ENCODE measurements around the gene UBE2R2. TPM values are rescaled to one million over a fixed set of nuclear protein-coding genes. Genes with fewer than 3 reads are reported as not detected.
"Not testable (repeated sequence)": the region's sequence is repeated elsewhere in the genome, so short reads cannot be mapped to it uniquely, and the experiment has no call there.

The UBE2R2 gene
- total and polyA plus RNA-seq, 2 experiments from 2014 or later: 35.5 to 45.6 TPM

GRCh38 chr9:33837138-33837537, 20.2 kb downstream of the UBE2R2 start:
- Histone ChIP-seq H3K4me3 (no peak overlapping the region), H3K4me1 (ENCODE audit: low read depth) (peaks cover 18% of the 10 kb centered on the region), H3K27ac (peak overlapping the region; percentile 18), H3K36me3 (no peaks in the 10 kb centered on the region), H3K27me3 (no peaks in the 10 kb centered on the region), H3K9me3 (ENCODE audit: low read depth) (no peaks in the 10 kb centered on the region)
- DNase-seq (ENCODE audit: low read depth in 1 of 2, low spot score in 1 of 2): no peak
- no peak for TF ChIP-seq CTCF (IDR thresholded peaks at IDR 0.05; ENCODE audit: low read depth, low read length)

GRCh38 chr9:33840381-33840780, 23.4 kb downstream of the UBE2R2 start:
- TF ChIP-seq CTCF (IDR thresholded peaks at IDR 0.05; ENCODE audit: low read depth, low read length): no peak
- Histone ChIP-seq H3K27ac (peak overlapping the region; percentile 58), H3K9me3 (ENCODE audit: low read depth) (no peaks in the 10 kb centered on the region), H3K4me1 (ENCODE audit: low read depth) (peaks cover 24% of the 10 kb centered on the region), H3K27me3 (no peaks in the 10 kb centered on the region), H3K4me3 (no peak overlapping the region), H3K36me3 (no peaks in the 10 kb centered on the region)
- DNase-seq (ENCODE audit: low read depth in 1 of 2, low spot score in 1 of 2): no peak

GRCh38 chr9:33843312-33843961, 26.5 kb downstream of the UBE2R2 start:
- Histone ChIP-seq H3K27me3 (no peaks in the 10 kb centered on the region), H3K4me1 (ENCODE audit: low read depth) (peaks cover 24% of the 10 kb centered on the region), H3K27ac (no peak overlapping the region), H3K36me3 (no peaks in the 10 kb centered on the region), H3K4me3 (no peak overlapping the region), H3K9me3 (ENCODE audit: low read depth) (no peaks in the 10 kb centered on the region)
- DNase-seq (ENCODE audit: low read depth in 1 of 2, low spot score in 1 of 2): no peak
- no peak for TF ChIP-seq CTCF (IDR thresholded peaks at IDR 0.05; ENCODE audit: low read depth, low read length)

GRCh38 chr9:33846231-33846630, 29.3 kb downstream of the UBE2R2 start:
- DNase-seq (ENCODE audit: low read depth in 1 of 2, low spot score in 1 of 2): no peak
- Histone ChIP-seq H3K4me3 (no peak overlapping the region), H3K27me3 (no peaks in the 10 kb centered on the region), H3K27ac (no peak overlapping the region), H3K36me3 (no peaks in the 10 kb centered on the region), H3K9me3 (ENCODE audit: low read depth) (no peaks in the 10 kb centered on the region), H3K4me1 (ENCODE audit: low read depth) (peaks cover 17% of the 10 kb centered on the region)
- TF ChIP-seq CTCF (IDR thresholded peaks at IDR 0.05; ENCODE audit: low read depth, low read length): no peak

- not testable (repeated sequence) for H3K9me3 ChIP-seq (ENCODE audit: low read depth); DNase-seq (ENCODE audit: low read depth in 1 of 2, low spot score in 1 of 2); H3K4me1 ChIP-seq (ENCODE audit: low read depth); H3K4me3 ChIP-seq; H3K27me3 ChIP-seq; H3K36me3 ChIP-seq; H3K27ac ChIP-seq
These were observed 30.9 kb downstream of the UBE2R2 start for GRCh38 chr9:33847894-33848205.

GRCh38 chr9:33850267-33850629, 33.3 kb downstream of the UBE2R2 start:
- DNase-seq (ENCODE audit: low read depth in 1 of 2, low spot score in 1 of 2): no peak
- peaks cover 6% of the 10 kb centered on the region for H3K4me1 ChIP-seq (ENCODE audit: low read depth)
- no peak overlapping the region for H3K4me3 ChIP-seq
- TF ChIP-seq CTCF (IDR thresholded peaks at IDR 0.05; ENCODE audit: low read depth, low read length): no peak
- no peaks in the 10 kb centered on the region for H3K36me3 ChIP-seq
- peak overlapping the region; percentile 80 for H3K27ac ChIP-seq
- H3K9me3 ChIP-seq (ENCODE audit: low read depth): no peaks in the 10 kb centered on the region
- H3K27me3 ChIP-seq: no peaks in the 10 kb centered on the region
